Liver (tissue), 9 donors: Measurements from ENCODE around the gene GOLGA2. TPM values are rescaled to one million over a fixed set of nuclear protein-coding genes. Genes with fewer than 3 reads are reported as not detected.

Experiments
- DNase-seq: peaks from one replicate; pipeline ENCODE4 v3.0.0-alpha.2; 2017; ENCODE audit warnings: low spot score
- H3K27ac ChIP-seq, 2 donors: one replicate each; pipeline ENCODE4 v1.7.0; 2013; ENCODE audit warnings: inconsistent platforms in 2 of 2, low read length in 2 of 2, control low read depth in 1 of 2, low read depth in 1 of 2, mild to moderate bottlenecking in 1 of 2
- H3K27me3 ChIP-seq, 4 donors: one replicate each; pipeline versions ENCODE4 v1.6.1 to v1.7.0; 2013; ENCODE audit warnings: low read length in 3 of 4, inconsistent platforms in 1 of 4, mild to moderate bottlenecking in 1 of 4, moderate library complexity in 1 of 4; ENCODE audit not compliant: control insufficient read depth in 4 of 4, insufficient read depth in 4 of 4
- H3K36me3 ChIP-seq, 4 donors: one replicate each; pipeline versions ENCODE4 v1.6.1 to v1.7.0; 2013; ENCODE audit warnings: low read length in 3 of 4, mild to moderate bottlenecking in 3 of 4, low read depth in 1 of 4, moderate library complexity in 1 of 4; ENCODE audit not compliant: control insufficient read depth in 4 of 4, insufficient read depth in 3 of 4
- H3K4me1 ChIP-seq, 4 donors: one replicate each; pipeline versions ENCODE4 v1.6.1 to v1.7.0; 2013; ENCODE audit warnings: low read length in 3 of 4, mild to moderate bottlenecking in 3 of 4, moderate library complexity in 1 of 4; ENCODE audit not compliant: control insufficient read depth in 4 of 4, insufficient read depth in 4 of 4
- H3K4me3 ChIP-seq, 3 donors: one replicate each; pipeline versions ENCODE4 v1.6.1 to v1.7.0; 2013; ENCODE audit warnings: low read length in 3 of 3, control low read depth in 1 of 3, low read depth in 1 of 3, mild to moderate bottlenecking in 1 of 3
- H3K9ac ChIP-seq, 2 donors: one replicate each; pipeline ENCODE4 v1.7.0; 2013; ENCODE audit warnings: low read length in 2 of 2, mild to moderate bottlenecking in 2 of 2, moderate library complexity in 2 of 2, control low read depth in 1 of 2, low read depth in 1 of 2
- H3K9me3 ChIP-seq, 4 donors: one replicate each; pipeline versions ENCODE4 v1.6.1 to v1.7.0; 2013; ENCODE audit warnings: low read length in 3 of 4; ENCODE audit not compliant: control insufficient read depth in 4 of 4
- ATF3 ChIP-seq: IDR thresholded peaks from 2 replicates; pipeline ENCODE4 v1.6.1; 2016; ENCODE audit warnings: antibody characterized with exemption
- CTCF ChIP-seq: fragments of 150-350 bp; IDR thresholded peaks from 2 replicates; pipeline ENCODE4 v1.5.1; 2017; ENCODE audit warnings: improper control_type of control experiment, low read depth, low read length; ENCODE audit not compliant: missing input control
- EGR1 ChIP-seq, 2 donors: IDR thresholded peaks; 2 replicates each; pipeline ENCODE4 v1.6.1; 2016 to 2018; ENCODE audit warnings: antibody characterized with exemption in 2 of 2, low read depth in 2 of 2
- FOXA1 ChIP-seq: IDR thresholded peaks from 2 replicates; pipeline ENCODE4 v1.6.1; 2016; ENCODE audit warnings: antibody characterized with exemption
- FOXA2 ChIP-seq: IDR thresholded peaks from 2 replicates; pipeline ENCODE4 v1.6.1; 2016; ENCODE audit warnings: antibody characterized with exemption
- GABPA ChIP-seq, 2 donors: IDR thresholded peaks in 1 of 2; conservative IDR thresholded peaks in 1 of 2; 2 replicates each; pipeline ENCODE4 v1.6.1; 2016; ENCODE audit warnings: antibody characterized with exemption in 2 of 2, mild to moderate bottlenecking in 1 of 2, moderate library complexity in 1 of 2
- HNF4G ChIP-seq: IDR thresholded peaks from 2 replicates; pipeline ENCODE4 v1.6.1; 2016; ENCODE audit warnings: antibody characterized with exemption
- MAX ChIP-seq: IDR thresholded peaks from 2 replicates; pipeline ENCODE4 v1.6.1; 2016; ENCODE audit warnings: antibody characterized with exemption
- NR2F2 ChIP-seq: IDR thresholded peaks from 2 replicates; pipeline ENCODE4 v1.6.1; 2016; ENCODE audit warnings: antibody characterized with exemption
- RAD21 ChIP-seq, 2 donors: IDR thresholded peaks; 2 replicates each; pipeline ENCODE4 v1.6.1; 2016; ENCODE audit warnings: antibody characterized with exemption in 2 of 2, mild to moderate bottlenecking in 2 of 2
- RXRA ChIP-seq, 2 donors: IDR thresholded peaks; 2 replicates each; pipeline ENCODE4 v1.6.1; 2017 to 2018; ENCODE audit warnings: antibody characterized with exemption in 2 of 2, mild to moderate bottlenecking in 1 of 2
- SP1 ChIP-seq: IDR thresholded peaks from 2 replicates; pipeline ENCODE4 v1.6.1; 2018; ENCODE audit warnings: antibody characterized with exemption, mild to moderate bottlenecking
- TAF1 ChIP-seq: conservative IDR thresholded peaks from 2 replicates; pipeline ENCODE4 v1.6.1; 2016; ENCODE audit warnings: antibody characterized with exemption, mild to moderate bottlenecking
- YY1 ChIP-seq: IDR thresholded peaks from 2 replicates; pipeline ENCODE4 v1.6.1; 2016; ENCODE audit warnings: antibody characterized with exemption, mild to moderate bottlenecking
- WGBS: extraction: QIAGEN DNeasy Blood & Tissue Kit; methylation state at CpG from one replicate; pipeline ENCODE4 v1.1.7; 2013; 5-methylcytosine and 5-hydroxymethylcytosine counted together
- polyA plus RNA-seq, 2 donors: library from polyadenylated mRNA; stranded (reverse) in 1 of 2; unstranded in 1 of 2; fragments of 200-250 nt in 1 of 2; fragments of >200 nt in 1 of 2; fragmentation: Nextera tagmentation in 1 of 2; extraction: Ambion mirVana in 1 of 2; gene quantifications; one replicate each; pipeline versions ENCODE4 v1.2.1 to v1.2.3, GENCODE V29; 2013 to 2015
- total RNA-seq, 2 donors: library from RNA; depleted of rRNA; stranded (reverse); fragments of >200 nt; gene quantifications; one replicate each; pipeline ENCODE4 v1.2.3, GENCODE V29; 2014
- donor health status: healthy.
- donor health status: healthy.
- donor health status: healthy.
- donor health status: healthy.
- donor health status: healthy.

The GOLGA2 gene
- total and polyA plus RNA-seq, 4 donors, result 14.4 to 45.7 (median 27.9) TPM

GRCh38 chr9:128271112-128271511 lies 4.7 kb downstream of the GOLGA2 start:
- Histone ChIP-seq H3K4me1 (peaks cover 7 to 11% (median 10%) of the 10 kb centered on the region in 4 donors), H3K4me3 (no peak overlapping the region), H3K27ac (no peak overlapping the region), H3K36me3 (peaks cover 10 to 40% (median 19%) of the 10 kb centered on the region in 4 donors), H3K9me3 (no peaks in the 10 kb centered on the region), H3K9ac (no peak overlapping the region), H3K27me3 (no peaks in the 10 kb centered on the region)
- no peak for DNase-seq
- WGBS, result 93% methylated on average over 3 of the region's 3 CpGs
- TF ChIP-seq RAD21 (IDR thresholded peaks at IDR 0.05), result no peak
- no peak for TF ChIP-seq EGR1 (IDR thresholded peaks at IDR 0.05; ENCODE audit: low read depth in 2 of 2)
- no peak for TF ChIP-seq RXRA (IDR thresholded peaks at IDR 0.05)
- no peak for TF ChIP-seq SP1
- no peak for TF ChIP-seq ATF3
- no peak for TF ChIP-seq YY1
- no peak for TF ChIP-seq HNF4G
- no peak for TF ChIP-seq TAF1

- Histone ChIP-seq H3K27ac (no peak overlapping the region), H3K9me3 (no peaks in the 10 kb centered on the region), H3K9ac (no peak overlapping the region), H3K4me1 (no peaks in the 10 kb centered on the region), H3K36me3 (peaks cover 14 to 64% (median 27%) of the 10 kb centered on the region in 4 donors), H3K27me3 (no peaks in the 10 kb centered on the region), H3K4me3 (no peak overlapping the region)
- TF ChIP-seq NR2F2 (no peak), MAX (no peak), FOXA1 (no peak), FOXA2 (no peak), GABPA (IDR thresholded peaks at IDR 0.05 in 1 of 2, conservative IDR thresholded peaks at IDR 0.05 in 1 of 2) (no peak)
- 94% methylated on average over 15 of the region's 15 CpGs for WGBS
- DNase-seq, result no peak
Observed at GRCh38 chr9:128266868-128267590, 8.8 kb downstream of the GOLGA2 start.

GRCh38 chr9:128265348-128265847 lies 10.4 kb downstream of the GOLGA2 start:
- WGBS, result 97% methylated on average over 10 of the region's 10 CpGs
- H3K36me3 ChIP-seq, result peaks cover 22 to 71% (median 41%) of the 10 kb centered on the region in 4 donors
- TF ChIP-seq SP1 (no peak), MAX (no peak), CTCF (no peak), ATF3 (no peak)

More at GRCh38 chr9:128265348-128265847, 10.4 kb downstream of the GOLGA2 start:
- Histone ChIP-seq H3K9ac (no peak overlapping the region), H3K4me3 (no peak overlapping the region), H3K27ac (no peak overlapping the region), H3K9me3 (no peaks in the 10 kb centered on the region), H3K4me1 (no peaks in the 10 kb centered on the region), H3K27me3 (no peaks in the 10 kb centered on the region)
- DNase-seq, result no peak
